22Rv1 (cell line): ENCODE data around the gene STAT5B.

ENCODE experiments used
- CTCF ChIP-seq: fragments of 450-650 bp; IDR thresholded peaks from 2 replicates; pipeline ENCODE4 v1.5.1; 2017; ENCODE audit warnings: mild to moderate bottlenecking
- ZFX ChIP-seq: fragments of 450-650 bp; IDR thresholded peaks from 2 replicates; pipeline ENCODE4 v1.6.1; 2017; ENCODE audit warnings: antibody characterized with exemption, borderline replicate concordance

DNA sequence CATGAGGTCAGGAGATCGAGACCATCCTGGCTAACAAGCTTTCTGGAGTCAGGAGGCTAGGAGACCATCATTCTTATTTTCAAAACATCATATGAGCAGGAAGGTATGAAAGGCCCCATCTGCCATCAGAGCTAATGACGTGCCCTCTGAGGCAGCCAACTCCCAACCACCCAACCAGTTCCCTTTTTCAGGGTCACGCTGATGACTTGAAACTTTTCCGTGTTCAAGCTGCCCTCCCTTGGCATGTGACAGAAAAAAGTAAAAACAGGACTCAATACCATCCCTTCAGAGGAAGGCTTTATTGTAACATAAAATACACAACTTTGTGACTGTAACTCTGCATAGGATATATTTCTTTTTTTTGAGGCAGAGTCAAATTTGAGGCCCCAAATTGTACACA, 77.3 kb downstream of the STAT5B start:
- no peak for TF ChIP-seq CTCF
- TF ChIP-seq ZFX = no peak
